Measurements from ENCODE around the gene DUSP8. TPM values are rescaled to one million over a fixed set of nuclear protein-coding genes. Genes with fewer than 3 reads are reported as not detected.

Gene DUSP8
- total RNA-seq, 1 experiment from 2014 or later = 4.4 TPM

- Histone ChIP-seq H4K5ac (ENCODE audit: insufficient read length, low read depth, low read length) (no peak overlapping the region), H2AK5ac (ENCODE audit: insufficient read length, low read length) (no peak overlapping the region), H2BK20ac (ENCODE audit: low read depth, low read length, poor library complexity, severe bottlenecking) (no peak overlapping the region), H4K8ac (replicated peaks; ENCODE audit: insufficient read length, low read depth, low read length) (no peak overlapping the region), H3K23me2 (ENCODE audit: insufficient read length, low read depth, low read length, poor library complexity, severe bottlenecking) (no peaks in the 10 kb centered on the region), H3K14ac (ENCODE audit: insufficient read depth, low read length) (no peak overlapping the region), H2BK120ac (ENCODE audit: low read depth, low read length, poor library complexity, severe bottlenecking) (no peak overlapping the region), H3K56ac (ENCODE audit: insufficient read length, low read depth, low read length) (no peak overlapping the region), H3K4me2 (ENCODE audit: insufficient read depth, insufficient read length, low read length) (no peak overlapping the region), H3K79me1 (ENCODE audit: insufficient read depth, low read depth, low read length, poor library complexity, severe bottlenecking) (no peaks in the 10 kb centered on the region), H4K20me1 (ENCODE audit: control insufficient read depth, insufficient read depth, insufficient read length) (no peaks in the 10 kb centered on the region), H2AFZ (ENCODE audit: low read length) (no peak overlapping the region), H3T11ph (ENCODE audit: low read length) (no peak overlapping the region), H3K4me1 (ENCODE audit: insufficient read depth, low read length) (peaks cover 5% of the 10 kb centered on the region; the same call in 1 of the 2 replicates), H3K27ac (ENCODE audit: insufficient read length, low read depth, low read length) (no peak overlapping the region), H3K79me2 (ENCODE audit: insufficient read depth, low read length) (no peaks in the 10 kb centered on the region; the same call in 1 of the 2 replicates), H2BK12ac (ENCODE audit: insufficient read length, low read depth, low read length) (no peak overlapping the region), H3K9me3 (ENCODE audit: control insufficient read depth, low read depth, low read length) (no peaks in the 10 kb centered on the region), H2BK5ac (ENCODE audit: insufficient read length, low read length) (no peak overlapping the region), H2BK15ac (ENCODE audit: low read depth, low read length) (no peak overlapping the region), H4K91ac (ENCODE audit: insufficient read length, low read depth, low read length) (no peak overlapping the region), H3K23ac (ENCODE audit: insufficient read length, low read depth, low read length) (no peak overlapping the region), H3K18ac (ENCODE audit: insufficient read length, low read depth, low read length) (no peak overlapping the region), H3K27me3 (ENCODE audit: insufficient read depth, low read length) (no peaks in the 10 kb centered on the region), H3K9ac (ENCODE audit: extremely low read depth, insufficient read length, low read length) (no peak overlapping the region), H3K4ac (ENCODE audit: low read depth, low read length) (no peak overlapping the region)
- TF ChIP-seq CTCF (conservative IDR thresholded peaks at IDR 0.05) = no peak
- no peaks in the 10 kb centered on the region for H3K36me3 Mint-ChIP-seq (ENCODE audit: insufficient read depth in 1 of 3, low read depth in 3 of 3)
- DNase-seq = no peak
- H3K9me3 Mint-ChIP-seq = no peaks in the 10 kb centered on the region
- peak overlapping the region; percentile 8 to 81 (median 23); a peak in 2 of 7 replicates for H3K27ac Mint-ChIP-seq
- WGBS (ENCODE audit: extremely low coverage, insufficient read length, low lambda C conversion rate) = no CpG with 5 or more reads among the region's 10 CpGs
- H3K27me3 Mint-ChIP-seq (ENCODE audit: low read depth) = no peaks in the 10 kb centered on the region
- H3K4me3 Mint-ChIP-seq = no peak overlapping the region
- peaks cover 22 to 46% of the 10 kb centered on the region in 2 experiments for H3K4me1 Mint-ChIP-seq
These were observed 63.1 kb downstream of the DUSP8 start for GRCh38 chr11:1508986-1509385.
